DND-41 (cell line): ENCODE data around the gene PRKAG2.

ENCODE experiments used
- CTCF ChIP-seq: IDR thresholded peaks from 2 replicates; pipeline ENCODE4 v1.5.1; 2012; ENCODE audit warnings: borderline replicate concordance, low read length, moderate library complexity, mild to moderate bottlenecking; ENCODE audit not compliant: poor library complexity, severe bottlenecking; ENCODE audit errors: extremely low read depth
- EZH2 ChIP-seq: IDR thresholded peaks from 3 replicates; pipeline ENCODE4 v1.6.1; 2012; ENCODE audit warnings: borderline replicate concordance, low read depth, mild to moderate bottlenecking, moderate library complexity, low read length, inconsistent platforms; ENCODE audit not compliant: severe bottlenecking

GRCh38 chr7:151902311-151902710 lies 25.4 kb upstream of the PRKAG2 start:
- no peak for TF ChIP-seq CTCF
- no peak for TF ChIP-seq EZH2
